ENCODE results near the gene TMEM164.

TMEM164 gene

GRCh38 chrX:110081740-110082139, 78.8 kb downstream of the TMEM164 start:
- TF ChIP-seq SIN3A (IDR thresholded peaks at IDR 0.05; ENCODE audit: borderline replicate concordance, insufficient read depth, low read length) (no peak), TAF1 (IDR thresholded peaks at IDR 0.05; ENCODE audit: borderline replicate concordance, insufficient read depth, low read length) (no peak), FOXP2 (optimal IDR thresholded peaks at IDR 0.05; ENCODE audit: borderline replicate concordance, extremely low read depth, extremely low read length, insufficient read depth) (no peak), REST (IDR thresholded peaks at IDR 0.05; ENCODE audit: insufficient read depth in 1 of 2, low read depth in 2 of 2, low read length in 2 of 2) (no peak), POLR2AphosphoS5 (IDR thresholded peaks at IDR 0.05; ENCODE audit: low read depth, low read length) (no peak)

DNA sequence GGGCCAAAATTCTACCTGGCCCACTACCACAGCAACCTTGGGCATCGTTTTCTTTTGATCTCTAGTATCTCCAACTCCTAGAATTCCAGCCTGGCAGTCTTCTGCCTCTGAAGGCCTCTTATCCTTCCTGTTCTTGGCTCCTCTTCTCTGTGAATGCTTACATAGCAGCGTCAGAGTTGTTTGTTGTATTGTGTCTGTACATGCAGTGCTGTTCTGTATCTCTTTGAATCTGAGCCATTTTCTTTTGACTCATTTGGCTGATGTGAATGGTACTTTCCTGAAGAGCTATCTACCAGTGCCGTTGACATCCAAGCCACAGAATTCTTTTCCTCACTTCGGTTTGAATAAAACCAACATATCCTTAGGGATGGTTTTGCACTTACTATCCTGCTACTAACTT, 79.2 kb downstream of the TMEM164 start:
- TF ChIP-seq POLR2AphosphoS5 (IDR thresholded peaks at IDR 0.05; ENCODE audit: low read depth, low read length): no peak
- no peak for TF ChIP-seq REST (IDR thresholded peaks at IDR 0.05; ENCODE audit: insufficient read depth in 1 of 2, low read depth in 2 of 2, low read length in 2 of 2)
- TF ChIP-seq SIN3A (IDR thresholded peaks at IDR 0.05; ENCODE audit: borderline replicate concordance, insufficient read depth, low read length): no peak
- no peak for TF ChIP-seq TAF1 (IDR thresholded peaks at IDR 0.05; ENCODE audit: borderline replicate concordance, insufficient read depth, low read length)
- TF ChIP-seq FOXP2 (optimal IDR thresholded peaks at IDR 0.05; ENCODE audit: borderline replicate concordance, extremely low read depth, extremely low read length, insufficient read depth): no peak

DNA sequence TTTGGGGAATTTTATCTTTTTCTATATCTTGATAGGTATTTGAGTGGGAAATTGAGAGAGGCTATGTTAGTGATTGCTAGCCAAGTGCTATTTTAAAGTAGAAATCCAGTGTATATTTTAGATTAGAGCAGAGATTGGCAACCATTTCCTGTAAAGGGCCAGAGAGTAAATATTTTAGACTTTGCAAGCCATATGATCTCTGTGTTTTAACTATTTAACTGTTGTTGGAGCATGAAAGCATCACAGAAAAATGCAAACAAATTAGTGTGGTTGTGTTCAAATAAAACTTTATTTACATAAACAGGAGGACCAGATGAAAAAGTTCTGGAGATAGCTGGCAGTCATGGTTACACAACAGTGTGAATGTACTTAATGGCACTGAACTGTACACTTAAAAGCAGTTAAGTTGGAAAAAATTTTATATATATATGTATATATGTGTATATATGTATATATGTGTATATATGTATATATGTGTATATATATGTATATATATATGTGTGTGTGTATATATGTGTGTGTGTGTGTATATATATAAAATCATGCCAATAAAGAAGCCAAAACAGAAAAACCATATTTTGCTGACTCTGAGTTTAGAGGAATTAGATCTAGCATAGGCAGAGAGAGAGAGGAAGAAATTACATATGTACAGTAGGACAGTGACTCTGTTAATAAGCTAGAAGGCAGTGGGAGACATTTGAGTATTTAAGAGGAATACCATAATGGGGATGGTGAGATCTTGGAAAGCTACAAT, 83.4 kb downstream of the TMEM164 start:
- no peak for TF ChIP-seq TAF1 (IDR thresholded peaks at IDR 0.05; ENCODE audit: borderline replicate concordance, insufficient read depth, low read length)
- TF ChIP-seq REST (IDR thresholded peaks at IDR 0.05; ENCODE audit: insufficient read depth in 1 of 2, low read depth in 2 of 2, low read length in 2 of 2): no peak
- no peak for TF ChIP-seq SIN3A (IDR thresholded peaks at IDR 0.05; ENCODE audit: borderline replicate concordance, insufficient read depth, low read length)
- no peak for TF ChIP-seq FOXP2 (optimal IDR thresholded peaks at IDR 0.05; ENCODE audit: borderline replicate concordance, extremely low read depth, extremely low read length, insufficient read depth)
- no peak for TF ChIP-seq POLR2AphosphoS5 (IDR thresholded peaks at IDR 0.05; ENCODE audit: low read depth, low read length)

GRCh38 chrX:110086916-110087484, 84.1 kb downstream of the TMEM164 start:
- TF ChIP-seq SIN3A (IDR thresholded peaks at IDR 0.05; ENCODE audit: borderline replicate concordance, insufficient read depth, low read length): no peak
- TF ChIP-seq FOXP2 (optimal IDR thresholded peaks at IDR 0.05; ENCODE audit: borderline replicate concordance, extremely low read depth, extremely low read length, insufficient read depth): no peak
- TF ChIP-seq POLR2AphosphoS5 (IDR thresholded peaks at IDR 0.05; ENCODE audit: low read depth, low read length): no peak
- TF ChIP-seq REST (IDR thresholded peaks at IDR 0.05; ENCODE audit: insufficient read depth in 1 of 2, low read depth in 2 of 2, low read length in 2 of 2): no peak
- no peak for TF ChIP-seq TAF1 (IDR thresholded peaks at IDR 0.05; ENCODE audit: borderline replicate concordance, insufficient read depth, low read length)

All from PFSK-1 (cell line).